ENCODE data around the gene COP1. TPM values are rescaled to one million over a fixed set of nuclear protein-coding genes. Genes with fewer than 3 reads are reported as not detected.

COP1 gene
- total RNA-seq, 1 donor, result 64.8 TPM

GRCh38 chr1:175922254-175922881, 284.7 kb downstream of the COP1 start:
- no peak overlapping the region for H3K27ac ChIP-seq (ENCODE audit: low read depth, low read length)
- H3K36me3 ChIP-seq (ENCODE audit: insufficient read depth, low read length), result no peaks in the 10 kb centered on the region
- no peak overlapping the region for H3K4me3 ChIP-seq (ENCODE audit: insufficient read depth, low read length)
- TF ChIP-seq CTCF (IDR thresholded peaks at IDR 0.05; ENCODE audit: extremely low read depth, low read depth, low read length), result no peak
- H2AFZ ChIP-seq (ENCODE audit: low read length), result no peak overlapping the region
- H3K4me2 ChIP-seq (ENCODE audit: insufficient read depth, low read length), result no peak overlapping the region
- no peaks in the 10 kb centered on the region for H3K9me3 ChIP-seq (ENCODE audit: low read depth, low read length)
- H3K4me1 ChIP-seq (ENCODE audit: insufficient read depth, low read length), result no peaks in the 10 kb centered on the region
- DNase-seq (ENCODE audit: insufficient read length, low spot score, missing footprints), result no peak
- H4K20me1 ChIP-seq (ENCODE audit: insufficient read depth, low read length), result no peaks in the 10 kb centered on the region
- no peaks in the 10 kb centered on the region for H3K27me3 ChIP-seq (ENCODE audit: insufficient read depth, low read length)
- H3K79me2 ChIP-seq (ENCODE audit: insufficient read depth, low read length), result no peaks in the 10 kb centered on the region

GRCh38 chr1:175920381-175920780, 286.7 kb downstream of the COP1 start:
- no peak for DNase-seq (ENCODE audit: insufficient read length, low spot score, missing footprints)
- Histone ChIP-seq H3K36me3 (ENCODE audit: insufficient read depth, low read length) (no peaks in the 10 kb centered on the region), H3K4me1 (ENCODE audit: insufficient read depth, low read length) (no peaks in the 10 kb centered on the region), H2AFZ (ENCODE audit: low read length) (no peak overlapping the region), H3K4me2 (ENCODE audit: insufficient read depth, low read length) (no peak overlapping the region), H3K4me3 (ENCODE audit: insufficient read depth, low read length) (no peak overlapping the region), H3K79me2 (ENCODE audit: insufficient read depth, low read length) (no peaks in the 10 kb centered on the region), H3K9me3 (ENCODE audit: low read depth, low read length) (no peaks in the 10 kb centered on the region), H3K27ac (ENCODE audit: low read depth, low read length) (no peak overlapping the region), H4K20me1 (ENCODE audit: insufficient read depth, low read length) (no peaks in the 10 kb centered on the region), H3K27me3 (ENCODE audit: insufficient read depth, low read length) (no peaks in the 10 kb centered on the region)
- TF ChIP-seq CTCF (IDR thresholded peaks at IDR 0.05; ENCODE audit: extremely low read depth, low read depth, low read length), result no peak

GRCh38 chr1:175919001-175919400, 288.1 kb downstream of the COP1 start:
- no peaks in the 10 kb centered on the region for H3K4me1 ChIP-seq (ENCODE audit: insufficient read depth, low read length)
- H3K4me2 ChIP-seq (ENCODE audit: insufficient read depth, low read length), result no peak overlapping the region
- H3K36me3 ChIP-seq (ENCODE audit: insufficient read depth, low read length), result no peaks in the 10 kb centered on the region
- no peaks in the 10 kb centered on the region for H3K27me3 ChIP-seq (ENCODE audit: insufficient read depth, low read length)
- H3K4me3 ChIP-seq (ENCODE audit: insufficient read depth, low read length), result no peak overlapping the region
- no peaks in the 10 kb centered on the region for H4K20me1 ChIP-seq (ENCODE audit: insufficient read depth, low read length)
- DNase-seq (ENCODE audit: insufficient read length, low spot score, missing footprints), result no peak
- TF ChIP-seq CTCF (IDR thresholded peaks at IDR 0.05; ENCODE audit: extremely low read depth, low read depth, low read length), result no peak
- no peak overlapping the region for H3K27ac ChIP-seq (ENCODE audit: low read depth, low read length)
- H3K79me2 ChIP-seq (ENCODE audit: insufficient read depth, low read length), result no peaks in the 10 kb centered on the region
- H3K9me3 ChIP-seq (ENCODE audit: low read depth, low read length), result no peaks in the 10 kb centered on the region
- no peak overlapping the region for H2AFZ ChIP-seq (ENCODE audit: low read length)

- TF ChIP-seq CTCF (IDR thresholded peaks at IDR 0.05; ENCODE audit: extremely low read depth, low read depth, low read length), result no peak
- no peak for DNase-seq (ENCODE audit: insufficient read length, low spot score, missing footprints)
- H3K79me2 ChIP-seq (ENCODE audit: insufficient read depth, low read length), result no peaks in the 10 kb centered on the region
- H2AFZ ChIP-seq (ENCODE audit: low read length), result no peak overlapping the region
- H3K4me1 ChIP-seq (ENCODE audit: insufficient read depth, low read length), result no peaks in the 10 kb centered on the region
- no peaks in the 10 kb centered on the region for H3K27me3 ChIP-seq (ENCODE audit: insufficient read depth, low read length)
- H3K4me2 ChIP-seq (ENCODE audit: insufficient read depth, low read length), result no peak overlapping the region
- no peaks in the 10 kb centered on the region for H3K36me3 ChIP-seq (ENCODE audit: insufficient read depth, low read length)
- H3K27ac ChIP-seq (ENCODE audit: low read depth, low read length), result no peak overlapping the region
- H3K4me3 ChIP-seq (ENCODE audit: insufficient read depth, low read length), result no peak overlapping the region
- H3K9me3 ChIP-seq (ENCODE audit: low read depth, low read length), result no peaks in the 10 kb centered on the region
- H4K20me1 ChIP-seq (ENCODE audit: insufficient read depth, low read length), result no peaks in the 10 kb centered on the region
These were observed 288.7 kb downstream of the COP1 start for GRCh38 chr1:175918364-175918801.

Data from osteoblast (primary cell).